ENCODE data around the gene CPLX1. TPM values are rescaled to one million over a fixed set of nuclear protein-coding genes. Genes with fewer than 3 reads are reported as not detected.

Gene CPLX1
- total RNA-seq, 4 donors from 2014 or later, result 0.38 to 0.44 TPM; not detected in 2

DNA sequence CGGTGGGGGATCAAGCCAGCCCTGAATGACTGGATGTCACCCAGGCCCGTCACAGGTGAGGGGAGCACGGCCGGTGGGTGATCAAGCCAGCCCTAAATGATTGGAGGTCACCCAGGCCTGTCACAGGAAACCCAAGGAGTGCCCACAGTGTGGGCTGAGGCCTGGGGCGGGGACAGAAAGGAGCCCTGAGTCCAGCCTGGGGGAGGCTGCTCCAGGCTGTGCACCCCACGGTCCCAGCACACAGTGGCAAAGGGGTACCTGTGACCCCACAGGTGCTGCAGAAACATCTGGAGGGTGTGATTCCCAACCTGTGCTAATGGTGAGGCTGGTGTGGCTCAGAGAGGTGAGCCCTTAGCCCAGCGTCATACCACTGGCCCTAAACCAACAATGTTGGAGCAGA is 6.2 kb upstream of the CPLX1 start:
- H3K27me3 ChIP-seq, result peaks cover 52% of the 10 kb centered on the region
- peaks cover 2% of the 10 kb centered on the region for H3K4me1 ChIP-seq
- no peak for DNase-seq (ENCODE audit: low spot score in 2 of 2)
- no peak overlapping the region for H3K27ac ChIP-seq
- no peaks in the 10 kb centered on the region for H3K36me3 ChIP-seq
- WGBS, result 89% methylated on average over 5 of the region's 7 CpGs
- peaks cover 5% of the 10 kb centered on the region for H3K9me3 ChIP-seq
- no peak overlapping the region for H3K4me3 ChIP-seq
- TF ChIP-seq EP300 (IDR thresholded peaks at IDR 0.05) (no peak), POLR2AphosphoS5 (IDR thresholded peaks at IDR 0.05) (no peak), POLR2A (IDR thresholded peaks at IDR 0.05) (no peak)
- TF ChIP-seq, protein P1, sequence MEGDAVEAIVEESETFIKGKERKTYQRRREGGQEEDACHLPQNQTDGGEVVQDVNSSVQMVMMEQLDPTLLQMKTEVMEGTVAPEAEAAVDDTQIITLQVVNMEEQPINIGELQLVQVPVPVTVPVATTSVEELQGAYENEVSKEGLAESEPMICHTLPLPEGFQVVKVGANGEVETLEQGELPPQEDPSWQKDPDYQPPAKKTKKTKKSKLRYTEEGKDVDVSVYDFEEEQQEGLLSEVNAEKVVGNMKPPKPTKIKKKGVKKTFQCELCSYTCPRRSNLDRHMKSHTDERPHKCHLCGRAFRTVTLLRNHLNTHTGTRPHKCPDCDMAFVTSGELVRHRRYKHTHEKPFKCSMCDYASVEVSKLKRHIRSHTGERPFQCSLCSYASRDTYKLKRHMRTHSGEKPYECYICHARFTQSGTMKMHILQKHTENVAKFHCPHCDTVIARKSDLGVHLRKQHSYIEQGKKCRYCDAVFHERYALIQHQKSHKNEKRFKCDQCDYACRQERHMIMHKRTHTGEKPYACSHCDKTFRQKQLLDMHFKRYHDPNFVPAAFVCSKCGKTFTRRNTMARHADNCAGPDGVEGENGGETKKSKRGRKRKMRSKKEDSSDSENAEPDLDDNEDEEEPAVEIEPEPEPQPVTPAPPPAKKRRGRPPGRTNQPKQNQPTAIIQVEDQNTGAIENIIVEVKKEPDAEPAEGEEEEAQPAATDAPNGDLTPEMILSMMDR (IDR thresholded peaks at IDR 0.05), result no peak

DNA sequence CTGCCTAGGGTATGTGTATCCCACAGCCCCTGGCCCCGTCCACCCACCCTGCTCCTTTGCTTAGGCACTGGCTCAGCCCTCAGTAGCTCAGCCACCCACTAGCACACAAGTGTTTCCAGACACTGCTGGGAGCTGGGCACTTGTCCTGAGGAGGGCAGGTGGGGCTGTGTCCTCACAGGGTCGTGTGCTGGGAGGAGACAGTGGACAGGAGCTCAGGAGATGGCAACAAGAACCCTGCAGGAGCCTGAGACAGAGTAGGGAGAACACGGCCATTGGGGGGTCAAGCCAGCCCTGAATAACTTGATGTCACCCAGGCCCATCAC is 5.5 kb upstream of the CPLX1 start:
- peaks cover 9% of the 10 kb centered on the region for H3K4me1 ChIP-seq
- peaks cover 58% of the 10 kb centered on the region for H3K27me3 ChIP-seq
- H3K36me3 ChIP-seq, result no peaks in the 10 kb centered on the region
- no peaks in the 10 kb centered on the region for H3K9me3 ChIP-seq
- DNase-seq (ENCODE audit: low spot score in 2 of 2), result no peak
- no peak overlapping the region for H3K4me3 ChIP-seq
- H3K27ac ChIP-seq, result no peak overlapping the region
- WGBS, result 75% methylated on average over 3 of the region's 3 CpGs
- TF ChIP-seq EP300 (IDR thresholded peaks at IDR 0.05), result no peak
- no peak for TF ChIP-seq POLR2A (IDR thresholded peaks at IDR 0.05)
- no peak for TF ChIP-seq POLR2AphosphoS5 (IDR thresholded peaks at IDR 0.05)
- TF ChIP-seq, protein P1 (IDR thresholded peaks at IDR 0.05), result no peak

DNA sequence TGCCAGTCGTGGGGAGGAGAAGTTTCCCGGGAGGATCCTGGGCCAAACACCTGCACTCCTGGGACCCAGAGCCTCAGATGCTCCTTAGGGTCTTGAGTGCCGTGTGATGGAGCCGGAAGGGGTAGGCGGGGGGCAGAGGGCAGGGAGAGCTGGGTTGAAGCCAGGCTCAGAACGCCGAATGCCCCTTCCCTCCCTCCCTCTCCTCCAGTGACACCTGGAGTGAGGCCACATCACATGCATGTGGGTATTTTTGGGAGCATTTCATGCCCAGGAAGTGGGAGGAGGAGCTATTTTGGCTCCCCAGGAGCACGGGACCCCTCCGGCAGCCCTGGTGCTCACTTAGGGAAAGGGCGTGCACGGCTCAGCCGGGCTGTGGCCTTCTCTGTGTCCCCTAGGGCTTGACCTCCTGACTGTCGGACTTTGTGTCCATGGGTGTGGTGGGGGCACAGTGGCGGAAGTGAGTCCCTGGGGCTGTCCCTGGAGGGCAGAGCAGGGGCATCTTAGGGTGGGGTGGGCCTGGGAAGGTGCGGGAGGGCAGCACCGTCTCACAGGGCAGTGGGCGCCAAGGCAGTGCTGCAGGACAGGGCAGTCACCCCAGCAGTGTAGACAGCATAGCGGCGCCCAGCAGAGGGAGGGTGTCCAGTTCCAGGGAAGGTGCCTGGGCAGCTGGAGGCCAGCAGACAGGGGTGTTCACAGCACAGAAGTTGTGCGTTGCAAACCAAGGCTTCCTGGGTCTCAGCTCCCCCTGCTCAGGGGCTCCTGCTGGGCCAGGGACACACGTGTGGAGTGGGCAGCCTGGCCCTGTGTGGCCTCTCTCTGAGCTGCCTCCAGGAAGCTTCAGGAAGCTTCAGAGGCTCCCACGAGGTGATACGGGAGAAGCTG is 4.9 kb upstream of the CPLX1 start:
- WGBS, result 60% methylated on average over 14 of the region's 23 CpGs
- no peak overlapping the region for H3K27ac ChIP-seq
- no peak for TF ChIP-seq EP300 (IDR thresholded peaks at IDR 0.05)
- TF ChIP-seq POLR2AphosphoS5 (IDR thresholded peaks at IDR 0.05), result no peak
- no peak for TF ChIP-seq POLR2A (IDR thresholded peaks at IDR 0.05)
- TF ChIP-seq, protein P1 (IDR thresholded peaks at IDR 0.05), result no peak
- H3K27me3 ChIP-seq, result peaks cover 61% of the 10 kb centered on the region
- no peaks in the 10 kb centered on the region for H3K36me3 ChIP-seq
- H3K4me1 ChIP-seq, result peaks cover 11% of the 10 kb centered on the region
- DNase-seq (ENCODE audit: low spot score in 2 of 2), result peak; percentile 44 to 53
- no peak overlapping the region for H3K4me3 ChIP-seq
- no peaks in the 10 kb centered on the region for H3K9me3 ChIP-seq

DNA sequence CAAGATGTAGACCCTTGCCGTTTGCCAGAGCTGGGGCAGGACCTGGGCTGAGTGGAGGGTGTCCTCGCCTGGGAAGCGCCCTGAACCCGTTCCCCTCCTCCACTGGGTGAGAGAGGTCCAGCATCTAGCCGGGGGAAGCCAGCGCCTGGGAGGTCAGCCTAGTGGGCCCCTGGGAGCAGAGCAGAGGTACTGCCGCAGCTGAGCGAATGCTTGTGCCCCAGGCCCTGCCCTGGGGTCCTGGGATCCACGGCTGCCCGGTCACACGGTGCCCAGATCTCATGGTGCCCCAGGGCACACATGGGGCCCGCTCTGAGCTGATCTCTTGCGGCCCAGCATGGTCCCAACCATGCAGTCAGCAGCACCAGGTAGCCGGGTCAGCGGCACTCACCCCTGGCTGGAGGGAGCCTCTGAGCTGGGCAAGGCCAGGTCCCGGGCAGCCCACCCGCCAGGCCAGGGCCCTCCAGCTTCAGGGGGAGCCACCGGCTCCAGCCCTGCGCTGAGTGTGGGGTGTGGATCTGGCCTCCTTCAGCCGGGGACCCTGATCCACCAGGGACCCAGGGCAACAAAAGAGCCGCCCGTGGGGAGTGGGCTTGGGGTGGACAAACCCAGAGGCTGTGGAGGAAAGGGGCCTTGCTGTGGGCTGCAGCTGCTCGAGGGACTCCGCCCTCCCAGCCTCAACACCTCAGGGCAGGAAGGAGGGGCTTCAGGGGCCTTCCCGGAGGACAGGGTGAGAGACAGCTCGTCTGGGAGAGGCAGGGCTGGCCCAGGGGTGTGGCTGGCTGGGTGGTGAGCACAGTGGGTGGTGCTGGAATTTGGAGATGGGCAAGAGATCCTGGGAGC is 4.1 kb upstream of the CPLX1 start:
- Histone ChIP-seq H3K27ac (no peak overlapping the region), H3K9me3 (no peaks in the 10 kb centered on the region), H3K4me1 (peaks cover 20% of the 10 kb centered on the region), H3K27me3 (peaks cover 68% of the 10 kb centered on the region), H3K36me3 (no peaks in the 10 kb centered on the region), H3K4me3 (no peak overlapping the region)
- TF ChIP-seq EP300 (IDR thresholded peaks at IDR 0.05), result no peak
- TF ChIP-seq, protein P1 (IDR thresholded peaks at IDR 0.05), result no peak
- TF ChIP-seq POLR2AphosphoS5 (IDR thresholded peaks at IDR 0.05), result no peak
- TF ChIP-seq POLR2A (IDR thresholded peaks at IDR 0.05), result no peak
- DNase-seq (ENCODE audit: low spot score in 2 of 2), result peak; percentile 57 to 78
- WGBS, result 67% methylated on average over 4 of the region's 26 CpGs

DNA sequence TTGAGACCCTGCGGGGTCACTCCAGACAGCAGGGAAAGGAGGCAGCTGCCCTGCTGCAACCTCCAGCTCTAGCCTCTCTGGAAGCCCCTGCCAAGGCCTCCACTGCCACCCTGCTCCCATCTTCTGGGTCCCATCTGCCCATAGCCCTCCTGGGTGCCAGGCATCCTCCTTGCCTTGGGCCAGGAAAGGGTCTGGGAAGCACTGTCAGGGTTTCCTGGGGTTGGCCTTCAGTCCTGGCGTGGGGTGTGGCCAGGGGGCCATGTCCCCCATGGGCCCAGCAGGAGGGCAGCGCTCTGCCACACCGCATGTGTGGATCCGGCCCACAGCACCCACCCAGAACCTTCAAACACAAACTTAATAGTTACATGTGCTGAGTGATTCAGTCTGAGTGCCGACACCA is 3.4 kb upstream of the CPLX1 start:
- peak in 1 of 2 donors; percentile 65 for DNase-seq (ENCODE audit: low spot score in 2 of 2)
- H3K36me3 ChIP-seq, result no peaks in the 10 kb centered on the region
- no peak overlapping the region for H3K27ac ChIP-seq
- TF ChIP-seq POLR2AphosphoS5 (IDR thresholded peaks at IDR 0.05), result no peak
- H3K9me3 ChIP-seq, result no peaks in the 10 kb centered on the region
- peaks cover 72% of the 10 kb centered on the region for H3K27me3 ChIP-seq
- H3K4me1 ChIP-seq, result peaks cover 22% of the 10 kb centered on the region
- 78% methylated on average over 6 of the region's 6 CpGs for WGBS
- no peak overlapping the region for H3K4me3 ChIP-seq
